ENCODE results near the gene ZNF500.

The ZNF500 gene

DNA sequence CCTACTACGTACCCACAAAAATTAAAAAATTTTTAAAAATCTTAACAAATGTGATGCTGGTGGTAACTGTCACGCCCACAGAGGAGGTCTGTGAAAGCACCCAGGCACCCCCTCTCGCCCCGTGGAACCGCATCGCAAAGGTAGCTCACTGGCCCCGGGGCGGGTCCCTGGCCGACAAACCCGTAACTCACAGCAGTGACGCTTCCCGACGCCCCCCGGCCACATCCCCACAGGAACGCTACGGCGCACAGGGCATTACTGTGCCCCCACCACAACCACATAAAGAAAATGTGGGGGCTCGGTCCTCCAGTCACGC, 33.3 kb downstream of the ZNF500 start:
- H3K4me3 ChIP-seq (ENCODE audit: low read depth, low read length): peak overlapping the region; percentile 89
- TF ChIP-seq, protein P1, sequence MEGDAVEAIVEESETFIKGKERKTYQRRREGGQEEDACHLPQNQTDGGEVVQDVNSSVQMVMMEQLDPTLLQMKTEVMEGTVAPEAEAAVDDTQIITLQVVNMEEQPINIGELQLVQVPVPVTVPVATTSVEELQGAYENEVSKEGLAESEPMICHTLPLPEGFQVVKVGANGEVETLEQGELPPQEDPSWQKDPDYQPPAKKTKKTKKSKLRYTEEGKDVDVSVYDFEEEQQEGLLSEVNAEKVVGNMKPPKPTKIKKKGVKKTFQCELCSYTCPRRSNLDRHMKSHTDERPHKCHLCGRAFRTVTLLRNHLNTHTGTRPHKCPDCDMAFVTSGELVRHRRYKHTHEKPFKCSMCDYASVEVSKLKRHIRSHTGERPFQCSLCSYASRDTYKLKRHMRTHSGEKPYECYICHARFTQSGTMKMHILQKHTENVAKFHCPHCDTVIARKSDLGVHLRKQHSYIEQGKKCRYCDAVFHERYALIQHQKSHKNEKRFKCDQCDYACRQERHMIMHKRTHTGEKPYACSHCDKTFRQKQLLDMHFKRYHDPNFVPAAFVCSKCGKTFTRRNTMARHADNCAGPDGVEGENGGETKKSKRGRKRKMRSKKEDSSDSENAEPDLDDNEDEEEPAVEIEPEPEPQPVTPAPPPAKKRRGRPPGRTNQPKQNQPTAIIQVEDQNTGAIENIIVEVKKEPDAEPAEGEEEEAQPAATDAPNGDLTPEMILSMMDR (IDR thresholded peaks at IDR 0.05; ENCODE audit: borderline replicate concordance, insufficient read depth, low read depth, low read length): no peak

DNA sequence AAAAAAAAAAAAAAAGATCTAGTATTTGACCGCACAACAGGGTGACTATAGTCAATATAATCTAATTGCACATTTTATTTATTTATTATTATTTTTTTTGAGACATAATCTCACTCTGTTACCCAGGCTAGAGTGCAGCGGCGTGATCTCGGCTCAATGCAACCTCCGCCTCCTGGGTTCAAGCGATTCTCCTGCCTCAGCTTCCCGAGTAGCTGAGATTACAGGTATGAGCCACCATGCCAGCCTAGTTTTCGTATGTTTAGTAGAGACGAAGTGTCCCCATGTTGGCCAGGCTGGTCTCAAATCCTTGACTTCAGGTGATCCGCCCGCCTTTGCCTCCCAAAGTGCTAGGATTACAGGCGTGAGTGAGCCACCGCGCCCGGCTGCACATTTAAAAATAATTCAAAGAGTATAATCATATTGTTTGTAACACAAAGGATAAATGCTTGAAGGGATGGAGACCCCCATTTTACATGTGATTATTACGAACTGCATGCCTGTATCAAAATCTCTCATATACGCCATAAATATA, 33.7 kb downstream of the ZNF500 start:
- TF ChIP-seq, protein P1 (IDR thresholded peaks at IDR 0.05; ENCODE audit: borderline replicate concordance, insufficient read depth, low read depth, low read length): no peak
- peak overlapping the region; percentile 89 for H3K4me3 ChIP-seq (ENCODE audit: low read depth, low read length)

DNA sequence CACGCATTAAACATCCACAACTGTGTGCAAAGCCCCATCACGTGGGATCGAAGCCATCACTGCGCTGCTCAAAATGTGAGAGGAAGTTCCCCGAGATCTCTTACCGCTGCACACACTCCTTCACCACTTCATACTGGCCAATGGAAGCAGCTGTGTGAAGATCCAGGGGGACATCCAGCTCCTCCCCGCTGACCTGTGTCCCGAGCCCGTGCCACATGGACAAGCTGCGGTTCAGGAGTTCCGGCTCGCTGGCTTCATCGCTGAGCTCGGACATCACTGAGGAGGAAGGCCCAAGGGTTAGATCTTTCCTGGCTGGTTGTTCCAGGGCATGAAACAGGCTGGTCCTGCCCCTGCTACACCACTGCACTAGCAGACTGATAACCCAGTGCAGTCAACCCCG, 37.1 kb downstream of the ZNF500 start:
- no peak overlapping the region for H3K4me3 ChIP-seq (ENCODE audit: low read depth, low read length)
- TF ChIP-seq, protein P1 (IDR thresholded peaks at IDR 0.05; ENCODE audit: borderline replicate concordance, insufficient read depth, low read depth, low read length): no peak

DNA sequence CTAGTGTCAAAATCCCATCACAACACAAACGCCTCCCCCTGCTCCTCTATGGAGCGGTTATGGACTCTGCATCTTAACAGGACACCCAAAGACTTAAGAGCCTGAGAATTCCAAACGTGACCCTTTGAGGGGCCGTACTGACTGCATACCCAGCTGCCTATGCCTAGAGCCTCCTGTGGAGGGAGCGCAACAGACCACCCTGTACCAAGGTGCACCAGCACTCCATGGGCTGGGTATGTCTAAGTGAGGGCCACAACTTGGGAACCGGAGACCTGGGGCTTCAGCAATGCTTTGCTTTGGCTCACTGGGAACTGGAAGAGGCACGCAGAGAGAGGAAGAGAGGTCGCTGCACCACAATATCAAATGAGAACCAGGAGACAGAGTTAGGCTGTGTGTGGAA, 38.3 kb downstream of the ZNF500 start:
- TF ChIP-seq, protein P1 (IDR thresholded peaks at IDR 0.05; ENCODE audit: borderline replicate concordance, insufficient read depth, low read depth, low read length): no peak
- no peak overlapping the region for H3K4me3 ChIP-seq (ENCODE audit: low read depth, low read length)

DNA sequence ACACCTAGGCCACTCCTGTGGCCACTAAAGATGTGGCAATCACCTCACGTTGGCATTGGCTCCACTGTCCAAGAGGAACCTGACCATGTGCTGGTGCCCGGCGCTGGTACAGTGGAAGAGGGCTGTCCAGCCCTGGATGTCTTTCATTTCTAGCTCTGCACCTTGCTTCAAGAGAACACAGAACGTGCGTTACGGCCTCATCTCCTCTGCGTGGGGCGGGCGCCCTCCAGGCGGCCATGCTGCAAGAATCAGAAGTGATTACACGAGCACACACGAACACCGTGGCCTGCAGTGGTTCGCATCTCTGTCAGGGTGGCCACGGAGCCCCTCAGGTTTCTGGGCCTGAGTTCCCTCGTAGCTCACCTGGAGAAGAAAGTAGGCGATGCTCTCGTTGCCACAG, 40.3 kb downstream of the ZNF500 start:
- no peak overlapping the region for H3K4me3 ChIP-seq (ENCODE audit: low read depth, low read length)
- TF ChIP-seq, protein P1 (IDR thresholded peaks at IDR 0.05; ENCODE audit: borderline replicate concordance, insufficient read depth, low read depth, low read length): no peak

DNA sequence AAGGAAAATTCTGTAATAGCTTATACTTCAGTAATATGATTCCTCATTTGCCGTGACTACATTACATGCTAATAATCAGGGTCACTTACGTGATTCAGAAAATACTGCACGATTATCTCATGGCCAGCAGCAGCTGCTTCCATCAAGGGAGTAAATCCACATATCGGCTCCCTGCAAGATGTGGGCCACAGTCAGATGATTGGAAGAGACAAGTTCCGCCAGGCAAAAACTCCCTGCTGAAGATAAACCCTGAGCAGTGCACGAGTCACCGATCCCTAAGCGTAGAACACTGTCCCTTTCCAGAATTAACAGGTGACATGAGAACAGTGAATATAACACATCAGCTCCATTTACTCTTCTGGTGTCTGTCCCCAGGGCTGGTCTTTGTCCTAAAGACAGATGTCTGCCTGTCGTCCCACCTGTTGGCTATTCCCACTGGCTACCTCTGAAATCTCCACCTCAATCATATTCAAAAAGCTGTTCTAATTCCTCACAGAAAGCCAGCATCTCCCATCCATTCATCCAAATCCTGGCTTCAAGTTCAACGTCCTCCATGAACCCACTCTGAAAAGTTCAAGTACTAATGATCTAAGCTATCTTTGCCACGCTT, 42.2 kb downstream of the ZNF500 start:
- TF ChIP-seq, protein P1 (IDR thresholded peaks at IDR 0.05; ENCODE audit: borderline replicate concordance, insufficient read depth, low read depth, low read length): no peak
- H3K4me3 ChIP-seq (ENCODE audit: low read depth, low read length): no peak overlapping the region

DNA sequence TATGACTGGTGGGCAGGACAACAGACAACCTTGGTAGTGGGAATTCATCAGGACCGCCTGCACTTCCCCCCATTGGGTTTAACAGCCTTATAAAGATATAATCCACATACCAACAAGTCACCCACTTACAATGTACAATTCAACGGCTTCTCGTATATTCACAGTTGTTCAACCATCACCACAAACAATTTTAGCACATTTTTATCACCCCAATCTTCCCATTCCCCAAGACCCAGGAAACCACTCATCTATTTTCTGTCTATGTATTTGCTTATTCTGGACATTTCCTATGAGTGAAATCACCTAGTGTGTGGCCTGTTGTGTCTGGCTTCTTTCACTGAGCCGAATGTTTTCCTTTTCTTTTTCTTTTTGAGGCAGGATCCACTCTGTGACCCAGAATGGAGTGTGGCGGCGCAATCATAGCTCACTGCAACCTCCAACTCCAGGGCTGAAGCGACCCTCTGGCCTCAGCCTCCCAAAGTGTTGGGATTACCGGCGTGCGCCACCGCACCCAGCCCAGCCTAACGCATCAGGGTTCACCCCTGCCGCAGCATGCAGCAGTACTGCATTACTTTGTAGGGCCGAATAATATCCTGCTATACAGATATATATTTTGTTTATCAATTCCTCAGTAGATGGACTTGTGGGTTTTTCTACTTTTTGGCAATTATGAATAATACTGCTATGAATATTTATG, 43.7 kb downstream of the ZNF500 start:
- no peak overlapping the region for H3K4me3 ChIP-seq (ENCODE audit: low read depth, low read length)
- TF ChIP-seq, protein P1 (IDR thresholded peaks at IDR 0.05; ENCODE audit: borderline replicate concordance, insufficient read depth, low read depth, low read length): no peak
